Measurements from ENCODE around the gene CYB561D2. TPM values are rescaled to one million over a fixed set of nuclear protein-coding genes. Genes with fewer than 3 reads are reported as not detected.

Gene CYB561D2
- total and polyA plus RNA-seq, 8 donors: 8.5 to 28.3 (median 11.2) TPM

GRCh38 chr3:50317300-50317699 is 33.4 kb upstream of the CYB561D2 start:
- Histone ChIP-seq H3K36me3 (peaks cover 0 to 38% of the 10 kb centered on the region in 2 donors), H3K4me3 (peak overlapping the region in 1 of 2 donors; percentile 91), H3K9me3 (no peaks in the 10 kb centered on the region), H3K4me1 (peaks cover 42 to 81% of the 10 kb centered on the region in 2 donors), H3K27ac (peak overlapping the region; percentile 71 to 83), H3K27me3 (no peaks in the 10 kb centered on the region)
- intact Hi-C loops (cut with DNase I): no loop called here
- ATAC-seq (no peak), DNase-seq (no peak)
- no peak for TF ChIP-seq CTCF (IDR thresholded peaks at IDR 0.05)

DNA sequence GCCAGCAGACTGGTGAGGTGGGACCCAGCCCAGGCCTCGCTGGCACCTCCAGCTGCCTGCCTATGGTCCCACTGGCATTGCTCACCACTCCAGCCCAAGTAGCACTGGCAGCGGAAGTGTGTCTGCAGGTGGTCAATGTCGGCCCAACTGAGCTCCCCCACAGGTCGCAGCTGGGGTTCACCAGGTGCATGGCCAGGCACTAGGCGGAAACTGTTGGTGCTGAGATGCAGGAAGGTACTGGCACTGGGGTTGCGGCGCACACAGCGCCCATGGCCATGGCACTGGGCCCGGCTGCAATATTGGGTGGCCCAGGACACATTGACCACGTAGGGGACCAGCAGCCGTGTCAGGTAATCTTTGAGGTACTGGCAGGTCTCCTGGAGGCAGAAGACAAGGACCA is 32.5 kb upstream of the CYB561D2 start:
- TF ChIP-seq CTCF (IDR thresholded peaks at IDR 0.05): no peak
- no peaks in the 10 kb centered on the region for H3K27me3 ChIP-seq
- no peaks in the 10 kb centered on the region for H3K9me3 ChIP-seq
- ATAC-seq (no peak), DNase-seq (no peak)
- peak overlapping the region; percentile 71 to 83 for H3K27ac ChIP-seq
- peak overlapping the region in 1 of 2 donors; percentile 91 for H3K4me3 ChIP-seq
- peaks cover 45 to 89% of the 10 kb centered on the region in 2 donors for H3K4me1 ChIP-seq
- H3K36me3 ChIP-seq: peaks cover 0 to 38% of the 10 kb centered on the region in 2 donors
- intact Hi-C loops (cut with DNase I): no loop called here

GRCh38 chr3:50318615-50319014 is 32.0 kb upstream of the CYB561D2 start:
- no peak for TF ChIP-seq CTCF (IDR thresholded peaks at IDR 0.05)
- H3K4me1 ChIP-seq: peaks cover 45 to 89% of the 10 kb centered on the region in 2 donors
- intact Hi-C loops (cut with DNase I): no loop called here

DNA sequence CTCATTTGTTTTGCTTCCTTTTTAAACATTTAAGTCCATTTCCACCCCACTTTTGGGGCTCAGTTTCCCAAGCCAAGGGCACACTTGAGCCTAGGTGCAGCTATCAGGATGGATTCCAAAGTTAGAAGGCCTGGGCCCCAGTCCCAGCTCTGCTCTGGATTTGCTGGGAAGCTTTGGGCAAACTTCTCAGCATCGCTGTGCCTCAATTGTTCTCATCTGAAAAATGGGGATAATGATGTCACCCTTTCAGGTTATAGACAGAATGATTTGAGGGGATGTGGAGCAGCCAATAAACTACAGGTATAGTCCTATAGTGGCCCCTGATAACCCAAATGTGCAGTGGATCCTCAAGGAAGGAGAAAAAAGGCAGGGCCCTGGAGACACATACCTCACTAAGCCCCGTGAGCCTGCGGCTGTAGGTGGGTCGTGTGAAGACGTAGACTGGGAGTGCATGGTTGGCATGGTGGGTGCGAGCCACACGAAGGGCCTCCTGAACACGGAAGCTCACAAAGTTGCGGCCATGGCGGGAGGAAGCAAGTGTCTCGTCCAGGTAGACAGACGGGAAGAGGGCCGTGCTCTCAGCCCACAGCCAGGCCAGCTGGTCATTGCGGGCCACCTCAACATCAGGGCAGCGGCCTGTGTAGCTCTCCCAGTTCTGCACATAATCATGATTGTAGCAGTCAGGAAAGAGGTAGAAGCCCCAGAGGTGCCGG is 31.3 kb upstream of the CYB561D2 start:
- intact Hi-C loops (cut with DNase I): no loop called here
- DNase-seq (no peak), ATAC-seq (no peak)
- Histone ChIP-seq H3K9me3 (no peaks in the 10 kb centered on the region), H3K4me1 (peaks cover 45 to 89% of the 10 kb centered on the region in 2 donors), H3K36me3 (peaks cover 0 to 38% of the 10 kb centered on the region in 2 donors), H3K27ac (peak overlapping the region in 1 of 2 donors; percentile 71), H3K4me3 (peak overlapping the region in 1 of 2 donors; percentile 91), H3K27me3 (no peaks in the 10 kb centered on the region)
- TF ChIP-seq CTCF (IDR thresholded peaks at IDR 0.05): no peak

More at GRCh38 chr3:50318615-50319014, 32.0 kb upstream of the CYB561D2 start:
- H3K36me3 ChIP-seq: peaks cover 0 to 38% of the 10 kb centered on the region in 2 donors
- H3K27ac ChIP-seq: peak overlapping the region; percentile 71 to 83
- H3K27me3 ChIP-seq: no peaks in the 10 kb centered on the region
- no peak for ATAC-seq
- no peaks in the 10 kb centered on the region for H3K9me3 ChIP-seq
- peak overlapping the region in 1 of 2 donors; percentile 91 for H3K4me3 ChIP-seq
- DNase-seq: no peak

DNA sequence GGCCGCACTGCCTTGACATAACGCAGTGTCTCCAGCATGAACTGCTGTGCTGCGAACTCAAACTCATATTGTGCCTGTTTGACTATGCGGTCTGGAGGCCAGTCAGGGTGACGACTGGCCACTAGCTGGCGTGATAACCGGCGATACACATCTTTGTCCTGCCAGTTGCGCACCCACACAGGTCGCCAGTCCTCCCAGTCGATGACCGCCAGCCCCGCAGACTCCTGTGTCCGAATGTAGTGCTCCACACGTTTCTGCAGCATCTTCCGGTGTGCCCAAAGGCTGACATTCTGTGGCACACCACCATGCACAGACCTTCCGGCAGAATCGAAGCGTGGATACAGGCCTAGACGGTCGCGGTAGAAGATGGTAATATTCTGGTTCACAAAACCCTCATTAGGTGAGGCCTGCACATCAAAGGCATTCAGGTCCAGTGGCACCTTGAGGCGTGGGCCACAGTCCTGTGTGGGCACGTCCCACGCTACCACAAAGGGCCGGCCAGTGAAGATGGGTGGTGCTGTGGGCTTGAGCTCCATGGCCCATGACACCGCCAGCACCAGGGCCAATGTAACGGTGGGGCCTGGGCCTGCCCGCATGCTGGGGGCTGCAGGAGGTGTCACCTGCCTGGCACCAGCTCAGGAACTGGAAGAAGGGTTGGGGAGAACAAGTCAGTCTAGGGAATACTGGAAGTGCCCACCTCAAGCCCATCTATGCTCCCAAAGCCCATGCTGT is 30.6 kb upstream of the CYB561D2 start:
- intact Hi-C loops (cut with DNase I): no loop called here
- H3K27ac ChIP-seq: peak overlapping the region; percentile 90 to 93
- H3K4me3 ChIP-seq: peak overlapping the region; percentile 76 to 91
- no peak for TF ChIP-seq CTCF (IDR thresholded peaks at IDR 0.05)
- no peaks in the 10 kb centered on the region for H3K27me3 ChIP-seq
- ATAC-seq (no peak), DNase-seq (no peak)
- H3K9me3 ChIP-seq: no peaks in the 10 kb centered on the region
- H3K36me3 ChIP-seq: peaks cover 0 to 42% of the 10 kb centered on the region in 2 donors
- peaks cover 45 to 90% of the 10 kb centered on the region in 2 donors for H3K4me1 ChIP-seq

Data from left lung (tissue), 10 donors.